ENCODE measurements around the gene SLC12A8. TPM values are rescaled to one million over a fixed set of nuclear protein-coding genes. Genes with fewer than 3 reads are reported as not detected.

Gene SLC12A8
- total and polyA plus RNA-seq, 2 donors (not counting 1 experiment from before 2014, with no cell fraction given): 0.57 to 1.1 TPM

DNA sequence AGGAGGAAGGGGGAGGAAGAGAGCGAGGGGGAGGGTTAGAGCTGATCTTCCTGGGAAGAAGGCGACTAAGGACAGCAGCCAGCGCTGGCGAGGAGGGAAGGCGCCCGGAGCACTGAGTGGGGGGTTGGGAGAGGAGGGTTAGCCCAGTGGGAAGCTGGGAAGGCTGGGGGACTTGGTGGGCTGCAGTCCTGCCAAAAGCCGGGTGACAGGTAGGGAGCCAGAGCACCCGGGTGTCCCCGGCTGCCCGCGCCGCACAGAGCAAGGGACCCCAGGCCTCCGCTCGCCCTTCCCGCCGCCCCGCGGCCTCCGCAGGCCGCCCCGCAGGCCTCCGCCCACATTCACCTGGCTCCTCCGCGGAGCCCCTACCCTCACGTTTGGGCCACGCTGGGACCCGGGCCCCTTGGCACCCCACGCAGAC is 448 bp downstream of the SLC12A8 start:
- H3K4me1 ChIP-seq (ENCODE audit: control insufficient read depth in 2 of 2, insufficient read depth in 2 of 2, low read length in 2 of 2): peaks cover 9 to 16% of the 10 kb centered on the region in 2 donors
- H3K27ac ChIP-seq (ENCODE audit: low read length in 2 of 2): no peak overlapping the region
- H2AFZ ChIP-seq (ENCODE audit: insufficient read depth, low read depth, low read length, poor library complexity, severe bottlenecking): peak overlapping the region; percentile 56
- no peak for TF ChIP-seq CTCF (IDR thresholded peaks at IDR 0.05)
- TF ChIP-seq EZH2 (IDR thresholded peaks at IDR 0.05; ENCODE audit: borderline replicate concordance, insufficient read depth, low read depth, low read length, poor library complexity, severe bottlenecking): no peak
- H3K4me3 Mint-ChIP-seq: peak overlapping the region; percentile 68
- peaks cover 10% of the 10 kb centered on the region for H3K4me1 Mint-ChIP-seq
- H3K27me3 Mint-ChIP-seq: peaks cover 43% of the 10 kb centered on the region
- intact Hi-C loops (cut with micrococcal nuclease): no loop called here
- ChIA-PET POLR2A (no interaction called here), CTCF (no interaction called here)
- H4K20me1 ChIP-seq (ENCODE audit: control insufficient read depth, insufficient read depth, low read length, poor library complexity, severe bottlenecking): no peaks in the 10 kb centered on the region
- peaks cover 0 to 5% (median 0%) of the 10 kb centered on the region in 3 donors for H3K9me3 ChIP-seq (ENCODE audit: control extremely low read depth in 1 of 3, control insufficient read depth in 2 of 3, insufficient read depth in 1 of 3, low read length in 2 of 3)
- H3K79me2 ChIP-seq (ENCODE audit: control insufficient read depth, insufficient read depth, low read length): no peaks in the 10 kb centered on the region
- H3K4me3 ChIP-seq (ENCODE audit: control extremely low read depth in 1 of 5, extremely low read depth in 1 of 5, insufficient read depth in 1 of 5, low read depth in 2 of 5, low read length in 4 of 5): peak overlapping the region in 3 of 5 experiments; percentile 18 to 46 (median 42)
- peaks cover 0 to 45% (median 29%) of the 10 kb centered on the region in 4 experiments for H3K27me3 ChIP-seq (replicated peaks in 1 of 4; ENCODE audit: control extremely low read depth in 1 of 4, control insufficient read depth in 3 of 4, insufficient read depth in 4 of 4, low read length in 3 of 4)
- ATAC-seq (ENCODE audit: low read depth): no peak
- no peak overlapping the region for H3K27ac Mint-ChIP-seq
- no peak for DNase-seq
- no peaks in the 10 kb centered on the region for H3K36me3 ChIP-seq (replicated peaks in 1 of 2; ENCODE audit: control extremely low read depth in 1 of 2, control insufficient read depth in 1 of 2, extremely low read depth in 1 of 2, insufficient read depth in 2 of 2, low read length in 1 of 2)
- no peaks in the 10 kb centered on the region for H3K9me3 Mint-ChIP-seq (ENCODE audit: insufficient read depth)
- 12% methylated on average over 26 of the region's 28 CpGs for WGBS (ENCODE audit: insufficient coverage)
- peak overlapping the region; percentile 78 for H3K4me2 ChIP-seq (replicated peaks; ENCODE audit: low read depth, low read length, poor library complexity, severe bottlenecking)
- H3K9ac ChIP-seq (ENCODE audit: low read length): peak overlapping the region; percentile 54

DNA sequence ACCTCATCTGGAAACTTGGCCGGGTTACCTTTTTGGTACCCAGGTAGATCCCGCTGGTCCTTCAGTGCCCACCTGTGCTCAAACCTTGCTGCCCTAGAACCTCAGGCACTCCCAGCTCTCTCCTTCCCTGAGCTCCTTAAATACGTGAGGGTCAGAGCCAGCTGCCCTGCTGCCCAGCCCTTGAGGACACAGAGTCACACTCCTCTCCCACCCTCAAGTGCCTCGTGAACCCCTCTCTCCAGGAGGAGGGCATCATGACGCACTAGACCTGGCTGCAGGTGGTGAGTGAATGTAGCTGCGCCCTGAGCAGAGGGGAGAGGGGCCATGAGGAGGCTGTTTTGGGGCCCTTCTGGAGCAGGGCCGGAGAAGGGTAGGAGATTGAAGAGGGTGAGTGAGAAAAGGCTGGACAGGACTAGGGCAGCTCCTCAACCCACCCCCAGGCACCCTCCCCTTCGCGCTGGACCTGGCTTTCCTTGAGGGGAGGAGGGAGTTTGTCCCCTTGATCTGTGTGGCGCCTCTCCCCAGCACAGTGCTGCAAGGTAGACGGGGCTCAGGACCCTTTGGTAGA is 941 bp downstream of the SLC12A8 start:
- WGBS (ENCODE audit: insufficient coverage): 97% methylated on average over 5 of the region's 11 CpGs

More for the DNA sequence above, 941 bp downstream of the SLC12A8 start:
- Histone ChIP-seq H3K36me3 (replicated peaks in 1 of 2; ENCODE audit: control extremely low read depth in 1 of 2, control insufficient read depth in 1 of 2, extremely low read depth in 1 of 2, insufficient read depth in 2 of 2, low read length in 1 of 2) (no peaks in the 10 kb centered on the region), H3K27ac (ENCODE audit: low read length in 2 of 2) (no peak overlapping the region), H2AFZ (ENCODE audit: insufficient read depth, low read depth, low read length, poor library complexity, severe bottlenecking) (peak overlapping the region; percentile 56), H4K20me1 (ENCODE audit: control insufficient read depth, insufficient read depth, low read length, poor library complexity, severe bottlenecking) (no peaks in the 10 kb centered on the region), H3K79me2 (ENCODE audit: control insufficient read depth, insufficient read depth, low read length) (no peaks in the 10 kb centered on the region), H3K27me3 (replicated peaks in 1 of 4; ENCODE audit: control extremely low read depth in 1 of 4, control insufficient read depth in 3 of 4, insufficient read depth in 4 of 4, low read length in 3 of 4) (peaks cover 0 to 45% (median 29%) of the 10 kb centered on the region in 4 experiments), H3K4me2 (replicated peaks; ENCODE audit: low read depth, low read length, poor library complexity, severe bottlenecking) (peak overlapping the region; percentile 78), H3K9ac (ENCODE audit: low read length) (peak overlapping the region; percentile 54), H3K4me3 (ENCODE audit: control extremely low read depth in 1 of 5, extremely low read depth in 1 of 5, insufficient read depth in 1 of 5, low read depth in 2 of 5, low read length in 4 of 5) (no peak overlapping the region), H3K4me1 (ENCODE audit: control insufficient read depth in 2 of 2, insufficient read depth in 2 of 2, low read length in 2 of 2) (peaks cover 9 to 16% of the 10 kb centered on the region in 2 donors), H3K9me3 (ENCODE audit: control extremely low read depth in 1 of 3, control insufficient read depth in 2 of 3, insufficient read depth in 1 of 3, low read length in 2 of 3) (peaks cover 0 to 5% (median 0%) of the 10 kb centered on the region in 3 donors)
- Mint-ChIP-seq H3K27ac (no peak overlapping the region), H3K9me3 (ENCODE audit: insufficient read depth) (no peaks in the 10 kb centered on the region), H3K27me3 (peaks cover 43% of the 10 kb centered on the region), H3K4me1 (peaks cover 10% of the 10 kb centered on the region), H3K4me3 (peak overlapping the region; percentile 68)
- ATAC-seq (ENCODE audit: low read depth) (no peak), DNase-seq (no peak)
- intact Hi-C loops (cut with micrococcal nuclease): no loop called here
- CTCF ChIA-PET: no interaction called here
- POLR2A ChIA-PET: no interaction called here
- TF ChIP-seq CTCF (IDR thresholded peaks at IDR 0.05): no peak
- TF ChIP-seq EZH2 (IDR thresholded peaks at IDR 0.05; ENCODE audit: borderline replicate concordance, insufficient read depth, low read depth, low read length, poor library complexity, severe bottlenecking): no peak

Data from B cell (primary cell).